HepG2 (cell line): ENCODE results near the gene TRPM6. TPM values are rescaled to one million over a fixed set of nuclear protein-coding genes. Genes with fewer than 3 reads are reported as not detected.

Source experiments
- ATAC-seq: fragments of 200-7000 bp; cut with Tn5 transposase; 3 replicates; pipeline ENCODE4 v1.9.1; 2020; ENCODE audit warnings: mild to moderate bottlenecking, moderate library complexity
- BruUV-seq: library from RNA; stranded (reverse); fragments of 400-500 nt; replicated peaks from 2 replicates; lab custom pipeline; 2021; lab: Mats Ljungman, UMichigan
- CTCF ChIA-PET: fragments of 300-600 bp; formaldehyde crosslinking; extraction: SDS; loops from one replicate; lab custom pipeline; 2021; ENCODE audit warnings: low total read pairs, inconsistent platforms, low intra/inter-chr PET ratio; lab: Yijun Ruan, JAX
- POLR2A ChIA-PET: fragments of 350-600 bp; sonication (Branson Sonifier 250); formaldehyde crosslinking; loops from one replicate; lab custom pipeline; 2020; ENCODE audit warnings: antibody characterized with exemption, inconsistent platforms; lab: Yijun Ruan, JAX
- DNase-seq: peaks from one replicate; pipeline ENCODE4 v3.0.0-alpha.2; 2015; ENCODE audit warnings: low spot score
- FAIRE-seq: peaks from 3 replicates; lab custom pipeline; 2011; peaks lifted over from hg19 to GRCh38; lab: Jason Lieb, UNC
- H2AFZ ChIP-seq: one replicate; pipeline ENCODE4 v1.6.1; 2011; ENCODE audit warnings: low read length, inconsistent platforms
- H3K27ac ChIP-seq: fragments of 300-600 bp; 3 replicates; pipeline ENCODE4 v1.8.0; 2011; ENCODE audit warnings: mixed run types, mild to moderate bottlenecking, mixed read lengths, low read length, inconsistent platforms; ENCODE audit not compliant: insufficient read depth; ENCODE audit errors: extremely low read length
- H3K27me3 ChIP-seq, 2 experiments: fragments of 200-600 bp in 1 of 2; 2 replicates in 1 of 2; 3 replicates in 1 of 2; pipeline versions ENCODE4 v1.6.0 to v1.8.0; 2011; ENCODE audit warnings: low read length in 2 of 2, mild to moderate bottlenecking in 2 of 2, moderate library complexity in 2 of 2, inconsistent platforms in 1 of 2; ENCODE audit not compliant: insufficient read depth in 2 of 2, control insufficient read depth in 1 of 2
- H3K36me3 ChIP-seq, 2 experiments: fragments of 200-600 bp in 1 of 2; replicated peaks in 1 of 2; 2 replicates in 1 of 2; 3 replicates in 1 of 2; pipeline versions ENCODE4 v1.5.1 to v1.8.0; 2011; ENCODE audit warnings: low read length in 2 of 2, inconsistent platforms in 1 of 2; ENCODE audit not compliant: insufficient read depth in 2 of 2, control insufficient read depth in 1 of 2
- H3K4me1 ChIP-seq: 2 replicates; pipeline ENCODE4 v1.5.1; 2012; ENCODE audit warnings: low read length, inconsistent platforms; ENCODE audit not compliant: insufficient read depth
- H3K4me2 ChIP-seq: 2 replicates; pipeline ENCODE4 v1.6.0; 2011; ENCODE audit warnings: low read depth, low read length, inconsistent platforms
- H3K4me3 ChIP-seq, 3 experiments: fragments of 200-600 bp in 1 of 3; sonication (generic), shearing (Covaris generic) in 1 of 3; replicated peaks in 1 of 3; 2 replicates each; pipeline ENCODE4 v1.5.1; 2011 to 2016; ENCODE audit warnings: low read length in 3 of 3, inconsistent platforms in 2 of 3, low read depth in 2 of 3, mild to moderate bottlenecking in 2 of 3, control low read depth in 1 of 3, mixed read lengths in 1 of 3; ENCODE audit not compliant: insufficient read depth in 1 of 3
- H3K79me2 ChIP-seq: one replicate; pipeline ENCODE4 v1.6.1; 2011; ENCODE audit warnings: low read length, inconsistent platforms; ENCODE audit not compliant: insufficient read depth
- H3K9ac ChIP-seq: 2 replicates; pipeline ENCODE4 v1.6.0; 2011; ENCODE audit warnings: mild to moderate bottlenecking, low read depth, low read length, inconsistent platforms; ENCODE audit not compliant: insufficient read depth
- H3K9me3 ChIP-seq: 2 replicates; pipeline ENCODE4 v1.5.1; 2012; ENCODE audit warnings: mild to moderate bottlenecking, low read length
- H4K20me1 ChIP-seq: 2 replicates; pipeline ENCODE4 v1.6.0; 2011; ENCODE audit warnings: inconsistent platforms, mild to moderate bottlenecking, low read length, moderate library complexity; ENCODE audit not compliant: insufficient read depth
- ARNT2 ChIP-seq: sonication (generic); formaldehyde crosslinking; IDR thresholded peaks from 2 replicates; pipeline ENCODE4 v1.8.0; 2022; ENCODE audit warnings: mild to moderate bottlenecking, low read depth, missing genetic modification reagents, moderate library complexity
- BORCS8-MEF2B ChIP-seq: sonication (generic); formaldehyde crosslinking; IDR thresholded peaks from 2 replicates; pipeline ENCODE4 v1.8.0; 2022; ENCODE audit warnings: mild to moderate bottlenecking, missing genetic modification reagents
- ETV5 ChIP-seq: IDR thresholded peaks from 2 replicates; pipeline ENCODE4 v1.6.1; 2018; ENCODE audit warnings: missing biosample characterization, missing genetic modification reagents, inconsistent platforms, borderline replicate concordance
- HOXA9 ChIP-seq: sonication (generic); formaldehyde crosslinking; IDR thresholded peaks from 2 replicates; pipeline ENCODE4 v1.8.1; 2022; ENCODE audit warnings: missing genetic modification reagents, mild to moderate bottlenecking, moderate library complexity, borderline replicate concordance
- MED1 ChIP-seq: sonication (generic); formaldehyde crosslinking; IDR thresholded peaks from 2 replicates; pipeline ENCODE4 v1.4.0; 2020; ENCODE audit warnings: missing genetic modification reagents
- NFE2 ChIP-seq: sonication (generic); formaldehyde crosslinking; IDR thresholded peaks from 2 replicates; pipeline ENCODE4 v1.4.0; 2020; ENCODE audit warnings: missing genetic modification reagents
- SMARCE1 ChIP-seq: fragments of 450-650 bp; IDR thresholded peaks from 2 replicates; pipeline ENCODE4 v1.6.1; 2017; ENCODE audit warnings: borderline replicate concordance
- ZNF251 ChIP-seq: sonication (generic); formaldehyde crosslinking; IDR thresholded peaks from 2 replicates; pipeline ENCODE4 v1.9.0; 2021; ENCODE audit warnings: mild to moderate bottlenecking, missing genetic modification reagents
- ZNF256 ChIP-seq: sonication (generic); formaldehyde crosslinking; conservative IDR thresholded peaks from 2 replicates; pipeline ENCODE4 v1.4.0; 2020; ENCODE audit warnings: missing genetic modification reagents
- ZNF260 ChIP-seq: sonication (generic); formaldehyde crosslinking; IDR thresholded peaks from 2 replicates; pipeline ENCODE4 v1.4.0; 2020; ENCODE audit warnings: missing genetic modification reagents, low read depth, mild to moderate bottlenecking, borderline replicate concordance
- ZNF33A ChIP-seq: sonication (generic); formaldehyde crosslinking; IDR thresholded peaks from 2 replicates; pipeline ENCODE4 v1.5.1; 2020; ENCODE audit warnings: missing genetic modification reagents, mild to moderate bottlenecking, moderate library complexity, borderline replicate concordance
- ZNF468 ChIP-seq: sonication (generic); formaldehyde crosslinking; IDR thresholded peaks from 2 replicates; pipeline ENCODE4 v1.8.0; 2022; ENCODE audit warnings: mild to moderate bottlenecking, moderate library complexity, missing genetic modification reagents
- ZNF644 ChIP-seq: IDR thresholded peaks from 2 replicates; pipeline ENCODE4 v1.6.1; 2016; ENCODE audit warnings: low read depth
- ZSCAN30 ChIP-seq: sonication (generic); formaldehyde crosslinking; IDR thresholded peaks from 2 replicates; pipeline ENCODE4 v1.5.0; 2020; ENCODE audit warnings: mild to moderate bottlenecking, missing genetic modification reagents
- WGBS: methylation state at CpG from one replicate; pipeline ENCODE4 v1.1.6; 2017; ENCODE audit warnings: low lambda C conversion rate; 5-methylcytosine and 5-hydroxymethylcytosine counted together
- in situ Hi-C: cut with HindIII; loops from 2 replicates; pipeline ENCODE4 v1.10.0; 2017; ENCODE audit warnings: low pct_unique_long_range_greater_than_20kb; ENCODE audit not compliant: extremely low pct_ligation_motif_present
- intact Hi-C: fragments of 100-400 bp; cut with micrococcal nuclease; formaldehyde crosslinking; loops from one replicate; pipeline ENCODE4 v1.10.0; 2022; ENCODE audit not compliant: unreplicated experiment
- polyA plus RNA-seq, 8 experiments: library from polyadenylated mRNA; depleted of rRNA in 3 of 8; stranded (reverse) in 7 of 8; unstranded in 1 of 8; fragments of >200 nt; fragmentation: Illumina TruSeq in 4 of 8; extraction: Trizol in 4 of 8; gene quantifications; 2 replicates each; pipeline versions ENCODE4 v1.2.1 to v1.2.3, GENCODE V29; 2011 to 2016; ENCODE audit warnings: low read depth in 4 of 8, missing spikeins in 1 of 8, mixed read lengths in 1 of 8; ENCODE audit not compliant: insufficient read depth in 1 of 8
- total RNA-seq, 5 experiments: library from RNA; depleted of rRNA; stranded (reverse); fragments of >200 nt; fragmentation: Illumina TruSeq; extraction: Trizol; gene quantifications; 2 replicates each; pipeline ENCODE4 v1.2.3, GENCODE V29; 2016; ENCODE audit warnings: low read depth in 1 of 5
- TF ChIP-seq, protein P1 (sequence below): sonication (generic); formaldehyde crosslinking; conservative IDR thresholded peaks from 2 replicates; pipeline ENCODE4 v1.4.0; 2020; ENCODE audit warnings: missing genetic modification reagents
- TF ChIP-seq, protein P2 (sequence below): sonication (generic); formaldehyde crosslinking; IDR thresholded peaks from 2 replicates; pipeline ENCODE4 v1.4.0; 2020; ENCODE audit warnings: missing genetic modification reagents
- TF ChIP-seq, protein P3 (sequence below): sonication (generic); formaldehyde crosslinking; IDR thresholded peaks from 2 replicates; pipeline ENCODE4 v1.4.0; 2020; ENCODE audit warnings: missing genetic modification reagents

The TRPM6 gene
- total and polyA plus RNA-seq, 2 of the 13 experiments (the other 11 are each of a cell fraction or from before 2014, with no cell fraction given) = 0.01 to 0.09 TPM

DNA sequence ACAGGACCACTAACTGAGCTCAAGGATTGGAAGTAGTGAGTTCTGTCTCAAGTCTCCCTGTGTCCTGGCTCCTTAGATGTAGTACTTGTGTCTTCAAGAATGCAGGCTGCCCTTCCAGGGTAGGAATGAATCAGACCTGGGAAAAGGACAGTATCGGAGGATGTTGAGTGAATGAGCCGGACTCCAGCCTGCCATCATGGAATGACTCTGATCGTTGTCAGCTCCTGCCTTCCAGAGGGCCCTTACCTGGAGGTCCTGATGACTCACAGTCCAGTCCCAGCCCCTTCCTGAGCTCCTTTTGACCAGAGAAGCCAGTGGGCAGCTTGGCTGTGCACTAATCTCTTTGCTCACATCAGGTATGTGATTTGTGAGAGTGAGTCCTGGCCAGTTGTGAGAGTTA is 161.1 kb downstream of the TRPM6 start:
- 78% methylated on average over 3 of the region's 3 CpGs for WGBS
- FAIRE-seq = no peak
- no peak for ATAC-seq
- DNase-seq = no peak
- in situ Hi-C loops = no loop called here
- H3K27ac ChIP-seq = no peak overlapping the region
- H2AFZ ChIP-seq = no peak overlapping the region
- TF ChIP-seq, protein P1, sequence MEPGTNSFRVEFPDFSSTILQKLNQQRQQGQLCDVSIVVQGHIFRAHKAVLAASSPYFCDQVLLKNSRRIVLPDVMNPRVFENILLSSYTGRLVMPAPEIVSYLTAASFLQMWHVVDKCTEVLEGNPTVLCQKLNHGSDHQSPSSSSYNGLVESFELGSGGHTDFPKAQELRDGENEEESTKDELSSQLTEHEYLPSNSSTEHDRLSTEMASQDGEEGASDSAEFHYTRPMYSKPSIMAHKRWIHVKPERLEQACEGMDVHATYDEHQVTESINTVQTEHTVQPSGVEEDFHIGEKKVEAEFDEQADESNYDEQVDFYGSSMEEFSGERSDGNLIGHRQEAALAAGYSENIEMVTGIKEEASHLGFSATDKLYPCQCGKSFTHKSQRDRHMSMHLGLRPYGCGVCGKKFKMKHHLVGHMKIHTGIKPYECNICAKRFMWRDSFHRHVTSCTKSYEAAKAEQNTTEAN (CRISPR knock-in tag) = no peak
- H3K9me3 ChIP-seq = no peaks in the 10 kb centered on the region
- H3K27me3 ChIP-seq = no peaks in the 10 kb centered on the region
- H3K4me1 ChIP-seq = peaks cover 13% of the 10 kb centered on the region; the same call in 1 of the 2 replicates
- no peaks in the 10 kb centered on the region for H4K20me1 ChIP-seq
- H3K36me3 ChIP-seq = no peaks in the 10 kb centered on the region
- ChIA-PET POLR2A (no interaction called here), CTCF (no interaction called here)
- H3K9ac ChIP-seq = no peak overlapping the region
- H3K4me3 ChIP-seq = no peak overlapping the region
- intact Hi-C loops = no loop called here
- H3K4me2 ChIP-seq = no peak overlapping the region
- BruUV-seq = no TSS peak
- no peaks in the 10 kb centered on the region for H3K79me2 ChIP-seq

DNA sequence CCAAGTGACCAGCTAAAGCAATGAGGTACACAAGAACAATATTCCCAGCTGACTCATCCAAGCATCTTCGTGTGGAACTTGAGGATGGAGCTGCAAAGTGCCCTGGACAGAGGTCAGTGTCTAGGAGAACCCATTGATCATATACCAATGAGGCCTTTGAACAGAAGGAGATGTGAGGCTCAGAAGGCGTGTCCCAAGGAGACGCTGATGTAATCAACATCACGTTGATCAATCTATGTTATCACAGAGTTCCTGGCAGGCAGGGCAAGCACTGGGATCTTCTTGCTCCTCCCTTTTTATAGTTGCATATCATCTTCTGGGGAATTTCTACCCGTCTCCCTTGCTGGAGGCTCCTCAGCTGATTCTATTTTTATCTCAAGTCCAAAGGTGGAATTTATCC is 163.4 kb downstream of the TRPM6 start:
- no peak overlapping the region for H3K27ac ChIP-seq
- TF ChIP-seq ZSCAN30 (CRISPR knock-in tag) (no peak), BORCS8-MEF2B (CRISPR knock-in tag) (no peak), ZNF256 (CRISPR knock-in tag) (no peak), ZNF260 (no peak), ZNF251 (CRISPR knock-in tag) (no peak), SMARCE1 (no peak), ETV5 (CRISPR knock-in tag) (no peak), HOXA9 (CRISPR knock-in tag) (no peak), ARNT2 (CRISPR knock-in tag) (no peak), ZNF468 (CRISPR knock-in tag) (no peak), NFE2 (CRISPR knock-in tag) (no peak), ZNF33A (CRISPR knock-in tag) (no peak), MED1 (no peak), ZNF644 (CRISPR knock-in tag) (no peak)
- TF ChIP-seq, protein P2, sequence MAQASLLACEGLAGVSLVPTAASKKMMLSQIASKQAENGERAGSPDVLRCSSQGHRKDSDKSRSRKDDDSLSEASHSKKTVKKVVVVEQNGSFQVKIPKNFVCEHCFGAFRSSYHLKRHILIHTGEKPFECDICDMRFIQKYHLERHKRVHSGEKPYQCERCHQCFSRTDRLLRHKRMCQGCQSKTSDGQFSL (CRISPR knock-in tag) = no peak
- TF ChIP-seq, protein P3, sequence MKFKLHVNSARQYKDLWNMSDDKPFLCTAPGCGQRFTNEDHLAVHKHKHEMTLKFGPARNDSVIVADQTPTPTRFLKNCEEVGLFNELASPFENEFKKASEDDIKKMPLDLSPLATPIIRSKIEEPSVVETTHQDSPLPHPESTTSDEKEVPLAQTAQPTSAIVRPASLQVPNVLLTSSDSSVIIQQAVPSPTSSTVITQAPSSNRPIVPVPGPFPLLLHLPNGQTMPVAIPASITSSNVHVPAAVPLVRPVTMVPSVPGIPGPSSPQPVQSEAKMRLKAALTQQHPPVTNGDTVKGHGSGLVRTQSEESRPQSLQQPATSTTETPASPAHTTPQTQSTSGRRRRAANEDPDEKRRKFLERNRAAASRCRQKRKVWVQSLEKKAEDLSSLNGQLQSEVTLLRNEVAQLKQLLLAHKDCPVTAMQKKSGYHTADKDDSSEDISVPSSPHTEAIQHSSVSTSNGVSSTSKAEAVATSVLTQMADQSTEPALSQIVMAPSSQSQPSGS = no peak

More for the DNA sequence above, 163.4 kb downstream of the TRPM6 start:
- no peak overlapping the region for H3K4me3 ChIP-seq
- BruUV-seq = no TSS peak
- H3K9ac ChIP-seq = no peak overlapping the region
- no peaks in the 10 kb centered on the region for H3K9me3 ChIP-seq
- H3K4me2 ChIP-seq = no peak overlapping the region
- in situ Hi-C loops = no loop called here
- H2AFZ ChIP-seq = no peak overlapping the region
- no peak for DNase-seq
- 37% methylated on average over 5 of the region's 5 CpGs for WGBS
- CTCF ChIA-PET = no interaction called here
- no peak for ATAC-seq
- no peaks in the 10 kb centered on the region for H3K36me3 ChIP-seq
- H3K4me1 ChIP-seq = peaks cover 13% of the 10 kb centered on the region; the same call in 1 of the 2 replicates
- intact Hi-C loops = no loop called here
- no peaks in the 10 kb centered on the region for H4K20me1 ChIP-seq
- H3K79me2 ChIP-seq = no peaks in the 10 kb centered on the region
- FAIRE-seq = no peak
- no peaks in the 10 kb centered on the region for H3K27me3 ChIP-seq
- POLR2A ChIA-PET = no interaction called here
